ENCODE measurements around the gene PHETA1. TPM values are rescaled to one million over a fixed set of nuclear protein-coding genes. Genes with fewer than 3 reads are reported as not detected.

Gene PHETA1
- total RNA-seq, 4 donors from 2014 or later = 8.7 to 16.7 (median 14.5) TPM

DNA sequence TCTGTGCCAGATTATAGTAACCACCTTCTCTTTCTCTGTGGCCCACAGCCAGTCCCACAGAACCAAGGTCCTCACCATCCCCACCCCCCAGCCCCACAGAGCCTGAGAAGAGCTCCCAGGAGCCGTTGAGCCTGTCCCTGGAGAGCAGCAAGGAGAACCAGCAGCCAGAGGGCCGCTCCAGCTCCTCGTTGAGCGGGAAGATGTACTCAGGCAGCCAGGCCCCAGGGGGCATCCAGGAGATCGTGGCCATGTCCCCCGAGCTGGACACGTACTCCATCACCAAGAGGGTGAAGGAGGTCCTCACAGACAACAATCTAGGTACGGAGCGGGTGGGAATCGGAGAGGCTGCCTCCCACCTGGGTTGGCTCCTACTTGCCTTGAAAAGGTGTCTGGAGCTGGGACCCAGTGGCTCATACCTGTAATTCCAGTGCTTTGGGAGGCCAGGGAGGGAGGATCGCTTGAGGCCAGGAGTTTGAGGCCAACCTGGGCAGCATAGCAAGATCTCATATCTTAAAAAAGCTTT lies 34.4 kb downstream of the PHETA1 start:
- Histone ChIP-seq H3K36me3 (no peaks in the 10 kb centered on the region), H3K9me3 (no peaks in the 10 kb centered on the region), H3K27ac (no peak overlapping the region), H3K4me3 (no peak overlapping the region), H3K4me1 (no peaks in the 10 kb centered on the region), H3K27me3 (peaks cover 0 to 4% (median 3%) of the 10 kb centered on the region in 3 donors)
- intact Hi-C loops (cut with DNase I; ENCODE audit: low total_unique reads) = no loop called here
- TF ChIP-seq POLR2A (IDR thresholded peaks at IDR 0.05) (no peak), CTCF (IDR thresholded peaks at IDR 0.05 in 4 of 5, conservative IDR thresholded peaks at IDR 0.05 in 1 of 5) (no peak)
- no peak for DNase-seq
- no peak for ATAC-seq
- in situ Hi-C loops (cut with MboI; ENCODE audit: low sequenced_read_pairs in 4 of 4) = no loop called here

GRCh38 chr12:111330800-111331752 lies 37.8 kb downstream of the PHETA1 start:
- ATAC-seq = no peak
- in situ Hi-C loops (cut with MboI; ENCODE audit: low sequenced_read_pairs in 4 of 4) = no loop called here

DNA sequence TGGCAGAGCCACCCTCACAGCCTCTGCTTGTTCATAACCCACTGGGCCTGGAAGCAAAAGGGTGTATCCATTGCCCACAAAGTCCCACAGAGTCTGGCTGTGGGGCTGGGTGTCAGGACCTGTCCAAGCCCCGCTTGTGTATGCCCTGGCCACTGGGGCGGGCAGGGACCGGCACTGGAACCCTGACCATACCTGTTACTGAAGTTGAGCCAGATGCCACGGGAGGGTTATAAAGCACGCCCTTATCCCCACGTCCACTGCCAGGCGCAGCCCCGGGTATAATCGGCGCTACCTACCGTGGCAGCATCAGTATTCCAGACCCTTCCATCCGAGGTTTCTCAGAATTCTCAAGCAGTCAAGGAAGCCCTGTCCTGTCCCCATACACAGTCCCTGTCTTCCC lies 40.8 kb downstream of the PHETA1 start:
- intact Hi-C loops (cut with DNase I; ENCODE audit: low total_unique reads) = no loop called here
- in situ Hi-C loops (cut with MboI; ENCODE audit: low sequenced_read_pairs in 4 of 4) = no loop called here
- no peak for ATAC-seq

More at GRCh38 chr12:111330800-111331752, 37.8 kb downstream of the PHETA1 start:
- Histone ChIP-seq H3K36me3 (no peaks in the 10 kb centered on the region), H3K4me1 (no peaks in the 10 kb centered on the region), H3K27me3 (peaks cover 0 to 6% (median 3%) of the 10 kb centered on the region in 3 donors), H3K4me3 (no peak overlapping the region), H3K9me3 (no peaks in the 10 kb centered on the region), H3K27ac (no peak overlapping the region)
- DNase-seq = no peak
- intact Hi-C loops (cut with DNase I; ENCODE audit: low total_unique reads) = no loop called here
- TF ChIP-seq POLR2A (IDR thresholded peaks at IDR 0.05) = no peak
- peak in 2 of 5 experiments; percentile 19 to 21 for TF ChIP-seq CTCF (IDR thresholded peaks at IDR 0.05 in 4 of 5, conservative IDR thresholded peaks at IDR 0.05 in 1 of 5)

DNA sequence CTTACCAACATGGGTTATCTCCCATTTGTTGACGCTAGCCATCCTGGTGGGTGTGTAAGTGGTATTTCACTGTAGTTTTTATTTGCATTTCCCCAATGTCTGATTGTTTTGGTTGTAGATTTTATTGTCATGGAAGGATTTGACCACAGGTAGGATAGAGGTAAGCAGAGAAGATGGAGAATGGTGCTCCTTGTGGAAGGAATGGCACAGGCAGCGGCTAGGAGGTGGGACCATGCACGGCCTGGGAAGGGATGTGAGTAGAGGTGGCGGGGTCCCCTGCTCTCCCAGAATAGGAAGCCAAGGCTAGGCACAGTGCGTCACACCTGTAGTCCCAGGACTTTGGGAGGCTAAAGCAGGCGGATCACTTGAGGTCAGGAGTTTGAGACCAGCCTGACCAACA lies 41.4 kb downstream of the PHETA1 start:
- in situ Hi-C loops (cut with MboI; ENCODE audit: low sequenced_read_pairs in 4 of 4) = no loop called here
- Histone ChIP-seq H3K27me3 (peaks cover 0 to 6% (median 3%) of the 10 kb centered on the region in 3 donors), H3K4me1 (no peaks in the 10 kb centered on the region), H3K9me3 (no peaks in the 10 kb centered on the region), H3K4me3 (no peak overlapping the region), H3K36me3 (no peaks in the 10 kb centered on the region), H3K27ac (no peak overlapping the region)
- TF ChIP-seq POLR2A (IDR thresholded peaks at IDR 0.05) (no peak), CTCF (IDR thresholded peaks at IDR 0.05 in 4 of 5, conservative IDR thresholded peaks at IDR 0.05 in 1 of 5) (no peak)
- ATAC-seq = no peak
- intact Hi-C loops (cut with DNase I; ENCODE audit: low total_unique reads) = no loop called here
- DNase-seq = no peak

More for the DNA sequence above, 40.8 kb downstream of the PHETA1 start:
- DNase-seq = no peak
- no peak overlapping the region for H3K27ac ChIP-seq
- no peaks in the 10 kb centered on the region for H3K36me3 ChIP-seq
- no peaks in the 10 kb centered on the region for H3K4me1 ChIP-seq
- peaks cover 0 to 6% (median 3%) of the 10 kb centered on the region in 3 donors for H3K27me3 ChIP-seq
- H3K4me3 ChIP-seq = no peak overlapping the region
- TF ChIP-seq POLR2A (IDR thresholded peaks at IDR 0.05) (no peak), CTCF (IDR thresholded peaks at IDR 0.05 in 4 of 5, conservative IDR thresholded peaks at IDR 0.05 in 1 of 5) (no peak)
- H3K9me3 ChIP-seq = no peaks in the 10 kb centered on the region

All from gastrocnemius medialis (tissue), 4 donors.